Hepatocyte (in vitro differentiated cells): ENCODE measurements around the gene CUX1.

ENCODE experiments used
- CTCF ChIP-seq: fragments of 200-600 bp; sonication (generic); IDR thresholded peaks from 2 replicates; pipeline ENCODE4 v1.5.1; 2016; ENCODE audit warnings: antibody characterized with exemption, mild to moderate bottlenecking; ENCODE audit not compliant: poor library complexity
- EZH2 ChIP-seq: fragments of 200-600 bp; sonication (generic); IDR thresholded peaks from 2 replicates; pipeline ENCODE4 v1.6.1; 2016; ENCODE audit warnings: antibody characterized with exemption, mild to moderate bottlenecking, borderline replicate concordance
- EZH2phosphoT487 ChIP-seq: fragments of 200-600 bp; sonication (generic); IDR thresholded peaks from one replicate; pipeline ENCODE4 v1.6.1; 2018; ENCODE audit warnings: antibody characterized with exemption, mild to moderate bottlenecking, low read depth, moderate library complexity; ENCODE audit not compliant: unreplicated experiment, severe bottlenecking

GRCh38 chr7:101868191-101868950 lies 50.9 kb downstream of the CUX1 start:
- TF ChIP-seq CTCF (no peak), EZH2 (no peak), EZH2phosphoT487 (no peak)
